OCI-M2 (cell line): ENCODE data around the gene CLDN1.

Experiments
- DNase-seq: peaks from one replicate; lab custom pipeline; 2025; ENCODE audit not compliant: unreplicated experiment; lab: John Stamatoyannopoulos, UW

CLDN1 gene, protein sequence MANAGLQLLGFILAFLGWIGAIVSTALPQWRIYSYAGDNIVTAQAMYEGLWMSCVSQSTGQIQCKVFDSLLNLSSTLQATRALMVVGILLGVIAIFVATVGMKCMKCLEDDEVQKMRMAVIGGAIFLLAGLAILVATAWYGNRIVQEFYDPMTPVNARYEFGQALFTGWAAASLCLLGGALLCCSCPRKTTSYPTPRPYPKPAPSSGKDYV

GRCh38 chr3:190321789-190322603, at the start of gene CLDN1:
Gene CLDN1 (minus strand): TSS chr3:190322446. CDS start chr3:190322206, 240 bp downstream.
- DNase-seq, result no peak

DNA sequence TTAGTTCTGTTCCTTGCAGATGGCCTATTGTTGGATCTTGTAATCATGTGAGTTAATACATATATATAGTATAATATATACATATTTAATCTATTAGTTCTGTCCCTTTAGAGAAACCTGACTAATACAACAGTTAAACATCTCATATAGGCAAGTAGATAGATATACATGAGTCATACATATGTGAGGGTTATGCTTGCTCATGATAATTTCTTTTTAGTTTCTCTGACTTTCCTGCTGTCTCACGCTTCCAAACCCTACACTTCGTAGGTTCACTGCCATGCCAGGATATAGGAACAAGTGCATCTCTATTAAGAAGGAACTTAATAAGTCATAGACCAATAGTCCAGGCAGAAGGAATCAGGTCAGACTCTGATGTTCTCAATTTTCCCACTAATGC, 48.9 kb upstream of the CLDN1 start:
- no peak for DNase-seq

DNA sequence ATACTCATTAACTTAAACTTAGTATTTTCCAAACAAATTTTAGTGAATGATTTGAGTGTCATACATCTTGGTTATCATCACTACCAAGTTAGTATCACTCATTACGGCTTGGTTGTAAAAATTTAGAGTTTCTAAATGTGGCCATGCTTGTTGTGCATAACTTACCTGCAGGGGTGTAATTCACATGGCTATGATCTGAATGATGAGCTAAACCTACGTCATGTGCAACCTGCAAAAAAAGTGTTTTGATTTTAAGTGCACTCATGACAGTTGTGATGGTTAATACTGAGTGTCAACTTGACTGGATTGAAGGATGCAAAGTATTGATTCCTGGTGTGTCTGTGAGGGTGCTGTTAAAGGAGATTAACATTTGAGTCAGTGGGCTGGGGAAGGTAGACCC, 48.1 kb upstream of the CLDN1 start:
- DNase-seq, result no peak

GRCh38 chr3:190369668-190370295, 47.5 kb upstream of the CLDN1 start:
- no peak for DNase-seq

GRCh38 chr3:190368881-190369280, 46.6 kb upstream of the CLDN1 start:
- DNase-seq, result no peak

- no peak for DNase-seq
These were observed 43.9 kb upstream of the CLDN1 start for GRCh38 chr3:190366133-190366532.

DNA sequence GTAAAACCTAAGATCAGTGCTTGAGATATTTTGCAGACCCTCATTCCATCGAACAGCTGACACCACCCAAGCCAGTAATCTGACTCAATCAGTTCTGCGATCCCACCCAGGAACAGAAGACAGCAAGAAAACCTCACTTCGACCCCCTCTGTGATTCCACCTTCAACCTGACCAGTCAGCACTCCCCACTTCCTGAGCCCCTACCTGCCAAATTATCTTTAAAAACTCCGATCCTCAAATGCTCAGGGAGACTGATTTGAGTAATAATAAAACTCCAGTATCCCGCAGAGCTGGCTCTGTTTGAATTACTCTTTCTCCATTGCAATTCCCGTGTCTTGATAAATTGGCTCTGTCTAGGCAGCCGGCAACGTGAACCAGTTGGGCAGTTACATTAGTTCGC, 40.0 kb upstream of the CLDN1 start:
- no peak for DNase-seq

DNA sequence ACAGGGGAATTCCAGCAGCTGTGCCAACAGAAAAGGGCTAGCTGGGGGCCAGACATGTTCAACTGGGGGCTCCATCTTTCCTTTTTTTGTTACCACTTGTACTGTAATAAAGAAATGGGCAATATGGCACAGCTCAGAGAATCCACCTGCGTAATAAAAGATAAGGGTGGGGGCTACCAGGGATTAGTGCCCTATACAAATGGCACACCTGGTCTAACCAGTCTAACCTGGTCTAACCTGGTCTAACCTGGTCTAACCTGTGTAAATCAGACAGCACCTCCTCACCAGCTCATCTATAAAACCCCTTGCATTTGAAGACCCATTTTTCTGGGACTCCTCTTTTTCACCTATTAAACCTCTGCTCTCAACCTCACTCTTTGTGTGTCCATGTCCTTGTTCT, 39.5 kb upstream of the CLDN1 start:
- no peak for DNase-seq

DNA sequence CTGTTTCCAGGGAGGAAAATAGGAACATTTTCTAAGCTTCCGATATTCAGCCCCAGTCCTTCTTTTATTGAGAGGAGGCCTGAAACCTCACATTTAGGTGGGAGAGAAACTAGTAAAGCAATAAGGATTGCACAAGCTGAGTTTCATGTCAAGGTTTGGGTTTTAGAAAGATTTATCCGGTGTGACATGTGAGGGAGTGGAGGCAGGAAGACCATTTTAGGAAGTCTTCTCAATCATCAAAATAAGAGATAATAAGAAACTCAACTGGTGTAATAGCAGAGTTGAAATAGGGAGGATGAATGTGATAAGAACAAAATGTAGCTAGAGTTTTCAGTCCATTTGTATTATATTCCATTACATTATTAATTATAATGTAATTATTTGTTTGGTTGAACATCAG, 38.0 kb upstream of the CLDN1 start:
- DNase-seq, result no peak

- DNase-seq, result no peak
These were observed 37.6 kb upstream of the CLDN1 start for GRCh38 chr3:190359813-190360212.

DNA sequence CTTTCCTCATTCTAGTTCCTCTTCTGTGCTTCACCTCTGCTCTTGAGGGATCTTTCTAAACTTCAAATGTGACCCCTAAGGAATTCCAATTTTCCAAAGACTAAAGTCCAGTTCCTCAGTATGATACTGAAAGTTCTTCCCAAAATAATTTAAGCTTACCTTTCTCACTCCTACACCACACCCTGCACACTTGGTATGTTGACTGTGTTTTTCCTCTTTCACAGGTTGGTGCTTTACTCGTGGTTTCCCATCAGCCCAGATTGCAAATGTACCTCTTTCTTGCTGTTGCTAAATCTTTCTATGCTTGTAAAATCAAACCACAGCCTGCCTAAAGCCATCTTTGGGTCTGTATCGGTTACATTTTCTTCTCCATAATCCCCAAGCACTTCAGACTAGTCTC, 35.2 kb upstream of the CLDN1 start:
- DNase-seq, result no peak

- no peak for DNase-seq
These were observed 34.0 kb upstream of the CLDN1 start for GRCh38 chr3:190356246-190356645.

DNA sequence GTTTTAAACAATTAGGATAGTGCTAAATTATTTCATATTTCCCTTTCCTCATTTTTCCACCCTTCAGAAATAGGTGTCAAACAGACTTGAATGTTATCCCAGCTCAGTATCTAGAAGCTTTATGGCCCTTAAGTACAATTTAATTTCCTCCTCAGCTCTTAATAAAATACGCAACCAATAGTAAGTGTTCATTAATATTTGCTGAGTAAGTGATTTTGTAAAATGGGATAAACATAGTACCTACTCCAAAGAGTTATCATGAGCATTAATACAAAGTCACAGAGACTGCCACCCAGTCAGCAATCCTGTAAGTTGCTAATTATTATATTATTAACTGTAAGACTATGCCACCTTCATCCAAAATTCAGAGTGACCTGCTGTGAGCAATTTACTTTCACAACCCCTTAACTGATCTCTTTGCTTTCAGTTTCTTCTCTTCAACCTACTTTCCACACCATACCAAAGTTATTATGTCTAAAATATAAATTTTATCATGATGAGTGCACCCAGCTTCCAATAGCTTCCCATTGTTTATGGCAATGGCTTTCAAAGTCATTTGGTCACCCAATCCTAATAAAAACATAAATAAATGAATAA, 30.7 kb upstream of the CLDN1 start:
- DNase-seq, result no peak

DNA sequence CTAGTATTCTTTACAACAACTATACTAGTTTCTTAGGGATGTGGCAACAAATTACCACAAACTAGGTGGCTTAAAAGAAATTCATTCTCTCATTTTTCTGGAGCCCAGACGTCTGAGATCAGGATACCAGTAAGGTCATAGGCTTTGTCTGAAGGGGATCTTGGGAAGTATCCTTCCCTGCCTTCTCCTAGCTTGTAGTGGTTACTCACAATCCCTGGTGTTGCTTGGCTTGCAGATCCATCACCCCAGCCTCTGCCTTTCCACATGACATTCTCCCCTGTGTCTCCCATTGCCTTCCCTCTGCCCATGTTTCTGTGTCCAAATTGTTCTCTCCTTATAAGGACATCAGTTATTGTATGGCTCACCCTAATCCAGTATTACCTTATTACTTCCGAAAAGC, 24.3 kb upstream of the CLDN1 start:
- DNase-seq, result no peak

- no peak for DNase-seq
These were observed 23.6 kb upstream of the CLDN1 start for GRCh38 chr3:190345878-190346277.

DNA sequence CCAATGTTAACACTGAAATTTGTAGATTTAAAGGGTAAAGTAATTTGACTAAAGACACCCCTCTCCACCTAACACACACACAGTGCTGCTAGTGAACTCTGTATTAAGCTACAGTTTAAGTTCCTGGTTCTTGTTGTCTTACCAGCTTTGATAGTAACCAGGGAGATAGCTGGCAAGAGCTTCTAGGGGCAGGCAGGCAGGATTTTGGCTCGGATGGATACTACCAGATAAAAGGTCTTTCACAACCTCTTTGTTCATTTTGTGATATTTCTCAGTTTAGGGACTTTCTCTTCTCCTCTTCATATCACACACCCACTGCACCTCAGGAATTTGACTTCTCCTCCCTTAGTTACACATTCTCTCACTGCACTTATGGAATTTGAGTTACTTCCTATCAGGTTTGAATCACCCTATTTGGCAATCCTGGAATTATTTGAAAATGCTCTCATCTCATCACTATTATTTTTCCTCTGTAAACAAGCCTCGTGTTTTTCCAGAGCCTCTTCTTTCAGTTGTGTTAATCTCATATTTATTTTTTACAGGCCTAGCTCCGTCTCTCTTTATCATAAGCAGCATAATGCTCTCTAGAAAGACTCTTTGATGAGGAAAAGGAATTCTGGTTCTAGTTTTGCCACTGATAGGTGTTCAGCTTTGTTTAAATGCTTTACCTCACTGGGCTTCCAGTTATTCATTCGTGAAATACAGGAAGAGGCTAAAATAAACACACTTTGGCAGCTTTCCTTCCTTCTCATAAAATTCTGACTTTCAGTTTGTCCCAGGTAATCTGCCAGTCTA, 23.0 kb upstream of the CLDN1 start:
- DNase-seq, result no peak

DNA sequence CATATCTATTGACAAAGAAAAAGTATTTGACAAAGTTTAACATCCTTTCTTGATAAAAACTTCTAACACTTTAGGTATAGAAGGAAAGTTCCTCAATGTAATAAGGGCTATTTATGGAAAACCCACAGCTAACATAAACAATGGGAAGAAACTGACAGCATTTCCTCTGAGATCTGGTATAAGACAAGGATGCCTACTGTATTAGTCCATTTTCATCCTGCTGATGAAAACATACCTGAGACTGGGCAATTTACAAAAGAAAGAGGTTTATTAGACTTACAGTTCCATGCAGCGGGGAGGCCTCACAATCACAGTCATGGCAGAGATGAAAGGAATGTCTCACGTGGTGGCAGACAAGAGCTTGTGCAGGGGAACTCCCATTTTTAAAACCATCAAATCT, 17.8 kb upstream of the CLDN1 start:
- no peak for DNase-seq

GRCh38 chr3:190339130-190339529, 16.9 kb upstream of the CLDN1 start:
- no peak for DNase-seq

- no peak for DNase-seq
These were observed 16.5 kb upstream of the CLDN1 start for GRCh38 chr3:190338717-190339116.

DNA sequence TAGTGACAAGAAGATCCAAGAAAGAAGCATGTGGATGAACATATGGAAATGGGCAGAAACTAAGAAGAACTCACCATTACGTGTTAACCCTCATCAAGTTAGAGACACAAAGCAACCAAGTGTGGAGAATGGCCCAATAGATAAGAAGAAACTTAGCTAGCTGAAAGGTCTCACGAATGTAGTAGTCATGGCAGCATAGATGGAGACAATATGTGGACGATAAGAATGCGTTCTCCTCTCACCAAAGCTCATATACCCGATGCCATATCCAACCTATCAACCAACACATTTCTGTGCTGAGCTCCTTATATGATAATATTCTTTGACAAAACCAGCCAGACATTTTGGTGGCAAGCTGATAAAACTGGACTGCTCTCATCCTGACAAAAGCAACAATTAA, 15.1 kb upstream of the CLDN1 start:
- DNase-seq, result peak; percentile 22
